NCI-H524 (cell line): Measurements from ENCODE around the gene ZNF334.

Source experiments
- DNase-seq, 2 experiments: peaks; one replicate each; lab custom pipeline; 2025; lab: John Stamatoyannopoulos, UW

Gene ZNF334

GRCh38 chr20:46485431-46485830 is 27.9 kb downstream of the ZNF334 start:
- peak in 1 of 2 experiments; percentile 7 for DNase-seq

- DNase-seq = no peak
These were observed 28.4 kb downstream of the ZNF334 start for GRCh38 chr20:46484954-46485353.

GRCh38 chr20:46483879-46484278 is 29.5 kb downstream of the ZNF334 start:
- DNase-seq = no peak

DNA sequence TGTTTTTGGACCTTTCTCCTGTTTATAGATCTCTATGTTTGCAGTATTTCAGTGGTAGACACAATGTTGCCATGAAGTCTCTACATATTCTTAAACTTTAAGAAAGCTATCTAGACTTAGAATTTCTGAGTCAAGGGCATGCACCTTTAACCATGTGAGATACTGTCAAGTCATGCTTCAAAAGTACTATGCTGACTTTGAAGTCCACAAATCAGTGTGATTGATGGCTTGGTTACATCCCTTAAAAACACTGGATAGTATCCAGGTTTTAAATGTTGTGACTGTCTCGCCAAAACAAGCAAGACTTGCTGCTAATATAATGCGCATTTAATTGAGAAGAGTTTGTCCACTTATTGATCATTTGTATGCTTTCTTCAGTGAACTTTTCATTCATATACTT is 30.5 kb downstream of the ZNF334 start:
- no peak for DNase-seq

- no peak for DNase-seq
These were observed 35.7 kb downstream of the ZNF334 start for GRCh38 chr20:46477640-46478039.

DNA sequence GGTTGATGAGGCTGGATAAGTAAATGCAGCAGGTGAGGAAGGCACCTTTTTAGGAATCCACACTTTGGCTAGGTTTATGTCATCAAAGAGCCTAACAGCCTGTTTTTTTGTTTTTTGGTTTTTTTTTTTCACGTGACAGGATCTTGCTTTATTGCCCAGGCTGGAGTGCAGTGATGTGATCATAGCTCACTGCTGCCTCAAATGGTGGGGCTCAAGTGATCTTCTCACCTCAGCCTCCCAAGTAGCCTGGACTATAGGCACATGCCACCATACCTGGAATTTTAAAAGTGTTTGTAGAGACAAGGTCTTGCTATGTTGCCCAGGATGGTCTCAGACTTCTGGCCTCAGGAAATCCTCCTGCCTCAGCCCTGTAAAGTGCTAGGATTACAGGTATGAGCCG is 36.1 kb downstream of the ZNF334 start:
- no peak for DNase-seq

DNA sequence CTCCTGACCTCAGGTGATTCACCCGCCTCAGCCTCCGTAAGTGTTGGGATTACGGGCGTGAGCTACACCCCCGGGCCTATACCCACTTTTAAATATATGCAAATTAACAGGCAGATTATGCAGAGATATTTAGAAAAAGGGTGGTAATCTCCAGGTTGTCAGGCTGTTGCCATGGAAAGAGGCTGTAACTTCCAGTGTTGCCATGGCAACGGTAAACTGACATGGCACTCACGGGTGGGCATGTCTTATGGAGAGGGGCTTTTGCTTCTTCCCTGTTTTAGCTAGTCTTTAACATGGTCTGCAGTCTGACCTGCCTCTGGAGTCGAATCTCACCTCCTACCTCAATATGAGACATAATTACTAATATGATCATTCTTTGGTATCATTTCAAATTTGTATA is 44.9 kb downstream of the ZNF334 start:
- DNase-seq = no peak

- no peak for DNase-seq
These were observed 48.9 kb downstream of the ZNF334 start for GRCh38 chr20:46464451-46464850.

- DNase-seq = no peak
These were observed 49.5 kb downstream of the ZNF334 start for GRCh38 chr20:46463852-46464251.

DNA sequence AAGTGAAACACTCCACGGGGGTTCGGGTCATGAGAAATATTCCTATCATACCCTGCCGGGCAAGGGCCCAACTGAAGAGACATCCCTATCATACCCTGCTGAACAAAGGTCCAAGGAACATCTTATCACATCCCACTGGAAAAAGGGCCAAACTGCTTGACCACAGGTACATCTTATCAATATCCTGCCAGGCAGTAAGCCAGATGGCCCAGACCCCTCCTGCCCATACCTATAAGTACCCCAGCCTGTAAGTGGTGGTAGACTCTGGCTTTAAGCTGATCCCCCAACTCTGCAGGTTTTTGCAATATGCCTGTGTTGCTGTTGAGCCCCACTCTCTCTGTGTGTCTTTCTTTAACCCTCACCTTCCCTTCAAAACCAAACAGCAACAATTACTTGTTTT is 51.6 kb downstream of the ZNF334 start:
- no peak for DNase-seq

DNA sequence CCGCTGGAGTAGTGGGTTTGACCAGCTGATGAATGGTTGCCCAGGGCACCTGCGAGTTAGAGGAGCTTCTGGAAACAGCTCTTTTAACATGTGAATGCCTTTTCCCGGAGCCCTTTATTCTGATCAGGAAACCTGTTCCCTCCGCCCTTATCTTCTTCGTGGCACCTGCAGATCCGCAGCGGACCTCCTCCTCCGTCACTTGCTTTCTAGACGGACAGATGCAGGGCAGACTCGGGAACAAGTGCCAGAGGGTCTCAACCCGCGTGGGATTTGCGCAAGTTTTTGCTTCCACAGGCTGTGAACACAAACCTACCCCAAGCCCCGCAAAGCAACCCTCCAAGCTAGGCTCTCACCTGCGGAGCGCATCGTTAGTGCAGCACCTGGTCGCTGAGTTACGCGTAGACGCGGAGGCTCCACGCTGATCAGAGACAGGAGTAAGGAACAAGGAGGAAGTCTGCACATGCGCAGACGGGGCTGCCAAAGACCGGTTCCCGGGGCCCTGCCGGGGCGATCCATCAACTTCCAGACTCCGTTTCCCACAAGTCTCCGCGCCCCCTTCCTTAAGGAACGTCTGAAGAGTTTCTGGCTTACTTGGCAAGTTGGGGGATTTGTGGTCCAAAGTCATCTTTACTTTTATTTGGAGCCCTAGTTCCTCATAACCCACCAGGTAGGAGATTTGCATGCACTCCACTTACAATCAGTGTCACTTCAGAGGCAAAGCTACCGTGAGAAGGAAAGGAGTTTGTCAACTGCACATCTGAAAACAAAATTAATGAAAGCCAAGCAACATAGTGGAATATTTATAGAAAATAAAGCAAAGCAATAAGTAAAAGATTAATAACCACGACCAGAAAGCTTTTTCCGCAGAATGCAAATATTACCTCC is 54.3 kb downstream of the ZNF334 start:
- DNase-seq = no peak

DNA sequence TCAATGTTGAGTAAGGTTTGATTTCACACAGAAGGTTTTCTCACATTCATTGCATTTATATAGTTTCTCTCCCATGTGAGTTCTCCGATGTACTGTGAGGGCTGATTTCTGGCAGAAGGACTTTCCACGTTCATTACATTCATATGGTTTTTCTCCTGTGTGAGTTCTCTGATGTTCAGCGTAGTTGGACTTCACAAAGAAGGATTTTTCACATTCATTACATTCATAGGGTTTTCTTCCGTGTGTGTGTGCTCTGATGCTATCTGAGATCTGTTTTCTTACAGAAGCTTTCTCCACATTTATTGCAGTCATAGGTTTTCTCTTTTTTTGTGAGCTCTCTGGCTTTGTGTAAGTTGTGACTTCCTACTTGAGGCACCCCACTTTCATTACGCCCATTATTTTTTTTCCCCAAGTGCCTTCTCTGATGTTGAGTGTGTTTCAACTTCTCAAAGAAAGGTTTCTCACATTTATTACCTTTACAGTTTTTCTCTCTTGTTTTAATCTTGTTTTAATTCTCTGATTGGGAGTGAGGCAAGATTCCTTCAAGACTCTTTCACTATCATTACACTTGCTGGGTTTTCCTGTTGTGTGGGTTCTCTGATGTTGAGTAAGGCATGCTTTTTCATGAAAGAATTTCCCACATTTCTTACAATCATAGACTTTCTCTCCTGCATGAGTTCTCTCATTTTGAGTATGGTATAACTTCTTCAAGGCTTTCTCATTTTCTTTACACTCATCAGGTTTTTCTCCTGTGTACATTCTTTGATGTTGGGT is 56.9 kb downstream of the ZNF334 start:
- DNase-seq = no peak

DNA sequence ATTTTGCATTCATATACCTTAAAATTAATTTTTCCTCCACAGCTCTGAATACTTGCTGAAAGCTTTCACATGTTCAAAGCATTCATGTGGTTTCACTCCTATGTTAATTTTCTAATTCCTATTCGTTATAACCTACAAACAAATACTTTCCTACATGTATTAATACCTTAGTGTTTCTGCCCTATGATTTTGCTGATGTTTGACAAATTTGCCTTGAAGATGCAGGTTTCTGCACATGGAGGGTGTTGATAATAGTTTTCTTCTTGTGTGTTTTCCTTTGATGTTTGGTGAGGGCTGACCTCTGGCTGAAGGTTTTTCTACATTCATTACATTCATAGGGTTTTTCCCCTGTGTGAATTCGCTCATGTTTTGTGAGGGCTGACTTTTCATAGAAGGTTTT is 57.6 kb downstream of the ZNF334 start:
- DNase-seq = no peak
